Metanephros (tissue), 2 donors: ENCODE data around the gene RMRP. TPM values are rescaled to one million over a fixed set of nuclear protein-coding genes. Genes with fewer than 3 reads are reported as not detected.

Experiments
- small RNA-seq: library from RNA; depleted of rRNA; stranded (forward); fragments of <200 nt; gene quantifications from one replicate; pipeline ENCODE3, GENCODE V24; 2014; ENCODE audit warnings: low replicate concordance
- total RNA-seq: library from RNA; depleted of rRNA; stranded (reverse); fragments of >200 nt; gene quantifications from one replicate; pipeline ENCODE4 v1.2.3, GENCODE V29; 2014

The RMRP gene
- total RNA-seq: 36,863 TPM

DNA sequence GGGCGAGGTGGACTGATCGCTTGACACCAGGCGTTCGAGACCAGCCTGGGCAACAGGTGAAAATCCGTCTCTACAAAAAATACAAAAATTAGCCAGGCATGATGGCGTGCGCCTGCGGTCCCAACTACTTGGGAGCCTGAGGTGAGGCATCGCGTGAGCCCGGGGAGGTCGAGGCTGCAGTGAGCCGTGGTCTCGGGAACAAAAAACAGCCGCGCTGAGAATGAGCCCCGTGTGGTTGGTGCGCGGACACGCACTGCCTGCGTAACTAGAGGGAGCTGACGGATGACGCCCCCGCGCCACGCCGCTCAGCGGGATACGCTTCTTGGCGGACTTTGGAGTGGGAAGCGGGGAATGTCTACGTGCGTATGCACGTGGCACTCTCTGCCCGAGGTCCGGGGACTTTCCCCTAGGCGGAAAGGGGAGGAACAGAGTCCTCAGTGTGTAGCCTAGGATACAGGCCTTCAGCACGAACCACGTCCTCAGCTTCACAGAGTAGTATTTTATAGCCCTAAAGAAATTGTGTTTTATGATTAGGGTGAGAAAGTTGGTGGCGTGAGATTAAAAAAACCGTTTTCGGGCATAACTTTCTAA, at the start of gene RMRP:
Gene RMRP (minus strand): TSS at position 474 of the 591 bp plus-strand sequence.

DNA sequence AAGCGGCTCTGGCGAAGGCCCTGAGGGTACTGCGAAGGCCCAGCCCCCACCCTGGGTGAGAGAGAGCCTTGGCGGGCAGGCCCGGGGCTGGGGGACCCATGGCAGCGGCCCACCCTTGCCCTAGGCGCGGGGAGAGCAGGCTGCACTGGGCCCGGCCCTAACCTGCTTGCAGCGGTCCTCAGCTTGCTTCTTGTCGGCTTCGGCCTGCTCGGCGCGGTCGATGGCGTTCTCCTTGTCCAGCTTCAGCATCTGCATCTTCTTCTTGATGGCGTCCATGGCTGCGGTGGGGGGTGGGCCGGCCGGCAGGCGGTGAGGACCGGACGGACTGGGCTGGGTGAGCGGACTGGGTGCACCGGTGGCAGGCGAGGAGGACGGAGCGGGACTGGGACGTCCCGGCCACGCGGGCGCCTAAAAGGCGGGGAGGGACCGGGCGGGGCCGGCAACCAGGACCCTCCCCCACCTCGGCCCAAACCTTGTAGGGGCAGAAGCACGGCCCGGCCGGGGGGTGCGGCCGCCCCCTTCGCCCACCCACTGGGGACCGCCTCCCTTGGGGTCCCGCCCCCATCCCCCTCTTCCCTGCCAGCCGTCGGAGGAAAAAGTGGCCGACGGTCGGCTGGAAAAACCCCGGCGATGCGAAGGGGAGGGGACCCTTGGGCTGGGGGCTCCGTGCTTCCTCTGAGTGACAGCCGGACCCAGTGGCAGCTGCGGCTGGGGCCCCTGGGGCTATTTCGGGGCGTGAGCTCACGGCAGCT, 31.9 kb upstream of the RMRP start, which contains the start of gene TPM2:
Gene TPM2 (minus strand): TSS at position 384 of the 752 bp plus-strand sequence. CDS start 108 bp downstream, at position 276.

GRCh38 chr9:35673132-35674024, 15.6 kb upstream of the RMRP start, which contains the start of gene CA9:
TSS of gene CA9 (plus strand) at chr9:35673928. CDS start at chr9:35673960, 32 bp downstream.

GRCh38 chr9:35664531-35665470, 7.0 kb upstream of the RMRP start, which contains the start of gene ARHGEF39:
TSS of gene ARHGEF39 (minus strand) at chr9:35665195. CDS start at chr9:35665169, 26 bp downstream.

GRCh38 chr9:35658137-35658967, 533 bp upstream of the RMRP start, which contains the start of gene CCDC107:
TSS of gene CCDC107 (plus strand) at chr9:35658292. CDS start at chr9:35658380, 88 bp downstream.

GRCh38 chr9:35650341-35651158, 7.3 kb downstream of the RMRP start, which contains the start of gene SIT1:
TSS of gene SIT1 (minus strand) at chr9:35650931. CDS start at chr9:35650853, 78 bp downstream.

DNA sequence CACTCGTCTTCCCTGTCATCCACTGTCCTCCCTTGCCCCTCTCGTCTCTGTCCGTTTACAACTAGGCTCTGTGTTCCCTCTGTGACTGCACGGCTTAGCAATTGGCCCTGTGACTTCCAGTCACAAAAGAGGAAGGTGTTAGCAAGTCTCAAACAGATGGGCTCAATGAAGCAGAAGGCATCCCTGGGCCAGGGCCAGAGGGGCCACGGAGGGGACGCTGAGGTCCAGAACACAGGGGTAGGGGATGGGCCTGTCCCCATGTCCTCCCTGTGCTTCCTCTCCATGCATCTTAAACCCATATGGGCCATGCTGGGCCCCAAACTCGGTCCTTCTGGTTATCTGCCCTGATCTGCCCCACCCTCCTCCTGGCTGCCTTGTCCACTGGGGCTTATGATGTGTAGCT, 39.5 kb downstream of the RMRP start, which contains the start of gene CD72:
Gene CD72 (minus strand): TSS at position 89 of the 403 bp plus-strand sequence. CDS start 110 bp downstream, outside the sequence.

Small RNA genes within 50 kb of the gene (small RNA-seq; reads per million reads assigned to genes)
- not detected for gene MIR4667
- gene RMRP: not detected
- gene RN7SL22P: not detected

Other genes starting within 250 kb of the RMRP start
- 30.4 TPM for gene RUSC2, start 167.9 kb downstream of the RMRP start, total RNA-seq
- gene TESK1, start 52.8 kb downstream of the RMRP start, total RNA-seq: 16.7 TPM
- gene CD72, start 39.6 kb downstream of the RMRP start, total RNA-seq: 3.3 TPM
- 0.41 TPM for gene SIT1, start 7.1 kb downstream of the RMRP start, total RNA-seq
- gene CCDC107, start 273 bp upstream of the RMRP start, total RNA-seq: 18.1 TPM
- 2.9 TPM for gene ARHGEF39, start 7.2 kb upstream of the RMRP start, total RNA-seq
- gene CA9, start 15.9 kb upstream of the RMRP start, total RNA-seq: 0.70 TPM
- gene TPM2, start 31.9 kb upstream of the RMRP start, total RNA-seq: 665 TPM
- 254 TPM for gene TLN1, start 74.2 kb upstream of the RMRP start, total RNA-seq
- 25.6 TPM for gene CREB3, start 74.6 kb upstream of the RMRP start, total RNA-seq
- gene GBA2, start 91.2 kb upstream of the RMRP start, total RNA-seq: 56.9 TPM
- 17.8 TPM for gene RGP1, start 91.3 kb upstream of the RMRP start, total RNA-seq
- not detected for gene MSMP, start 96.3 kb upstream of the RMRP start, total RNA-seq
- gene NPR2, start 133.6 kb upstream of the RMRP start, total RNA-seq: 15.1 TPM
- 2.6 TPM for gene SPAG8, start 154.2 kb upstream of the RMRP start, total RNA-seq
- 28.6 TPM for gene HINT2, start 157.0 kb upstream of the RMRP start, total RNA-seq
- not detected for gene FAM221B, start 170.7 kb upstream of the RMRP start, total RNA-seq
- 18.6 TPM for gene TMEM8B, start 171.2 kb upstream of the RMRP start, total RNA-seq
- gene OR13J1, start 212.4 kb upstream of the RMRP start, total RNA-seq: not detected
- gene HRCT1, start 248.2 kb upstream of the RMRP start, total RNA-seq: not detected